Measurements from ENCODE around the gene DIDO1. TPM values are rescaled to one million over a fixed set of nuclear protein-coding genes. Genes with fewer than 3 reads are reported as not detected.
A peak's percentile ranks its signal among the peaks of the same experiment; 100 is the strongest.

The DIDO1 gene
- total RNA-seq, 3 donors from 2014 or later: 59.8 to 83.1 (median 64.9) TPM

- peak in 1 of 2 donors; percentile 35 for DNase-seq (ENCODE audit: low spot score in 2 of 2)
- Histone ChIP-seq H3K4me1 (peaks cover 0 to 3% of the 10 kb centered on the region in 2 donors), H3K27ac (no peak overlapping the region), H3K4me3 (no peak overlapping the region), H3K27me3 (no peaks in the 10 kb centered on the region), H3K9me3 (no peaks in the 10 kb centered on the region), H3K36me3 (no peaks in the 10 kb centered on the region)
- intact Hi-C loops (cut with DNase I; ENCODE audit: low total_unique reads): no loop called here
- TF ChIP-seq CTCF (IDR thresholded peaks at IDR 0.05): no peak
- no peak for TF ChIP-seq POLR2AphosphoS5 (IDR thresholded peaks at IDR 0.05)
- no peak for TF ChIP-seq POLR2A (IDR thresholded peaks at IDR 0.05)
Measured at GRCh38 chr20:62845416-62846160, 80.7 kb downstream of the DIDO1 start.

GRCh38 chr20:62844182-62844581 is 82.1 kb downstream of the DIDO1 start:
- Histone ChIP-seq H3K9me3 (no peaks in the 10 kb centered on the region), H3K27ac (no peak overlapping the region), H3K36me3 (no peaks in the 10 kb centered on the region), H3K4me3 (no peak overlapping the region), H3K4me1 (peaks cover 0 to 3% of the 10 kb centered on the region in 2 donors), H3K27me3 (no peaks in the 10 kb centered on the region)
- TF ChIP-seq POLR2AphosphoS5 (IDR thresholded peaks at IDR 0.05) (no peak), CTCF (IDR thresholded peaks at IDR 0.05) (no peak), POLR2A (IDR thresholded peaks at IDR 0.05) (no peak)
- no peak for DNase-seq (ENCODE audit: low spot score in 2 of 2)
- intact Hi-C loops (cut with DNase I; ENCODE audit: low total_unique reads): no loop called here

- TF ChIP-seq POLR2A (IDR thresholded peaks at IDR 0.05) (no peak), POLR2AphosphoS5 (IDR thresholded peaks at IDR 0.05) (no peak), CTCF (IDR thresholded peaks at IDR 0.05) (no peak)
- Histone ChIP-seq H3K36me3 (no peaks in the 10 kb centered on the region), H3K27me3 (no peaks in the 10 kb centered on the region), H3K27ac (no peak overlapping the region), H3K4me1 (peaks cover 0 to 3% of the 10 kb centered on the region in 2 donors), H3K9me3 (no peaks in the 10 kb centered on the region), H3K4me3 (no peak overlapping the region)
- intact Hi-C loops (cut with DNase I; ENCODE audit: low total_unique reads): no loop called here
- DNase-seq (ENCODE audit: low spot score in 2 of 2): no peak
Measured at GRCh38 chr20:62843656-62844055, 82.6 kb downstream of the DIDO1 start.

GRCh38 chr20:62841705-62842212 is 84.5 kb downstream of the DIDO1 start:
- Histone ChIP-seq H3K4me1 (no peaks in the 10 kb centered on the region), H3K36me3 (no peaks in the 10 kb centered on the region), H3K9me3 (no peaks in the 10 kb centered on the region), H3K27me3 (no peaks in the 10 kb centered on the region), H3K4me3 (no peak overlapping the region), H3K27ac (no peak overlapping the region)
- intact Hi-C loops (cut with DNase I; ENCODE audit: low total_unique reads): no loop called here
- TF ChIP-seq POLR2A (IDR thresholded peaks at IDR 0.05): no peak
- TF ChIP-seq POLR2AphosphoS5 (IDR thresholded peaks at IDR 0.05): no peak
- no peak for TF ChIP-seq CTCF (IDR thresholded peaks at IDR 0.05)
- DNase-seq (ENCODE audit: low spot score in 2 of 2): no peak
